Measurements from ENCODE around the gene PDCD1LG2. TPM values are rescaled to one million over a fixed set of nuclear protein-coding genes. Genes with fewer than 3 reads are reported as not detected.
"Not testable (repeated sequence)": the region's sequence is repeated elsewhere in the genome, so short reads cannot be mapped to it uniquely, and the experiment has no call there.

The PDCD1LG2 gene
- total RNA-seq, 1 experiment from 2014 or later = 1.1 TPM

DNA sequence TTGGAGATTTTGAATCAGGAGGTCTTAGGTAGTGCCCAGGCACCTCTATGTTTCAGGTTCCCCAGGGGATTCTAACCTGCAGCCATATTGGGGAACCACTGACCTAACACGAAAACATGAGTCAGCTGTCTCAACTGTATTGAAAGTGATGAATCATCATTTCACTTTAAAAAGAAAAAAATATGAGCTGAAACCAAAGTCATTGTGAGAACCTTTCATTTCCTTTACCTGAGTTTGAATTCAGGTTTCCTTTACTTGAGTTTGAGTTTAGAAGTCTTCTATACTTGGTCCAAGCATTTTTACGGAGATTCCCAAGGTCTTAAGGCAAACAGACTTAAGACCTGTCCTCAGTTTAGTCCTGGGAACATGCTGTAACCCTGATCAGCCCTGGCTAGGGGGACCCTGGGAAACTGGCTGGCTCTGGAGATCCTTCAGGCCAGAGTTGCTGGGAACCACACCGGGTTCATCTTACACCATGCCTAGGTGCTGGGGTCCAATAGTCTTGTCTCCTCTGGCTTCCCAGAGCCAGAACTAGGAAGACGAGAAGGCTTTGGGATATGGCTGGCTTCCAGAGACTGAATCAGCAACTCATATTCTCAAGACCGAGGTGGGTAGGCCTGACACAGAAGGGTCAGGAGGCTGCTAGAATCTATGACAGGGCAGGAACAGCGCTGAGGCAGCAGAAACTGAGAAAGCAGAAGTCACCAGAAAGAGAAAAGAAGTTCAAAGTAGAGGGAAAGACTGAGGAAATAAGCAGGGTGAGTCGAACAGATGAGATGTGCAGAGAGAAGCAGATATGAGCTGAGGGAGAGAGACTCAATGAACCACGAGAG lies 16.4 kb upstream of the PDCD1LG2 start:
- peak; percentile 57 for DNase-seq (ENCODE audit: low spot score)

DNA sequence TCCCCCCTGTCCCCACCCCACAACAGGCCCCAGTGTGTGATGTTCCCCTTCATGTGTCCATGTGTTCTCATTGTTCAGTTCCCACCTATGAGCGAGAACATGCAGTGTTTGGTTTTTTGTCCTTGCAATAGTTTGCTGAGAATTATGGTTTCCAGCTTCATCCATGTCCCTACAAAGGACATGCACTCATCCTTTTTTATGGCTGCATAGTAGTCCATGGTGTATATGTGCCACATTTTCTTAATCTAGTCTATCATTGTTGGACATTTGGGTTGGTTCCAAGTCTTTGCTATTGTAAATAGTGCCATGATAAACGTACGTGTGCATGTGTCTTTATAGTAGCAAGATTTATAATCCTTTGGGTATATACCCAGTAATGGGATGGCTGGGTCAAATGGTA lies 15.6 kb upstream of the PDCD1LG2 start:
- not testable (repeated sequence) for DNase-seq (ENCODE audit: low spot score)

DNA sequence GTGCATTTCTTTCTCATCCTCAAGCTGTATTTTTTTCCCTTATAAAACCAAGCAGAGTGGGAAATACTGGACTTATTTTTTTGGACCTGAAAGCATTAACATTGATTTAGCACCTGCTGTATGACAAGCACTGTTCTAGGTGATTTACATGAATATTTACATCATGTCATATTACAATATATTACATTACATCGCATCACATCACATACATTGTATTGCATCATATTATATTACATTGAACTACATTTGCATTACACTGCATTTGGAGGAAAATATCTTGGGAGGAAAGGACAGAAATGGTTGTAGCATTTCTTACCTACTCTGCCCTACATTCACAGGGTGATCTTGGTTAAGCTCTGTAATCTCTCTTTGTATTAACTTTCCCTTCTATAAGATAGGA lies 11.2 kb upstream of the PDCD1LG2 start:
- no peak for DNase-seq (ENCODE audit: low spot score)

GRCh38 chr9:5499889-5500398 lies 10.4 kb upstream of the PDCD1LG2 start:
- peak; percentile 48 for DNase-seq (ENCODE audit: low spot score)

DNA sequence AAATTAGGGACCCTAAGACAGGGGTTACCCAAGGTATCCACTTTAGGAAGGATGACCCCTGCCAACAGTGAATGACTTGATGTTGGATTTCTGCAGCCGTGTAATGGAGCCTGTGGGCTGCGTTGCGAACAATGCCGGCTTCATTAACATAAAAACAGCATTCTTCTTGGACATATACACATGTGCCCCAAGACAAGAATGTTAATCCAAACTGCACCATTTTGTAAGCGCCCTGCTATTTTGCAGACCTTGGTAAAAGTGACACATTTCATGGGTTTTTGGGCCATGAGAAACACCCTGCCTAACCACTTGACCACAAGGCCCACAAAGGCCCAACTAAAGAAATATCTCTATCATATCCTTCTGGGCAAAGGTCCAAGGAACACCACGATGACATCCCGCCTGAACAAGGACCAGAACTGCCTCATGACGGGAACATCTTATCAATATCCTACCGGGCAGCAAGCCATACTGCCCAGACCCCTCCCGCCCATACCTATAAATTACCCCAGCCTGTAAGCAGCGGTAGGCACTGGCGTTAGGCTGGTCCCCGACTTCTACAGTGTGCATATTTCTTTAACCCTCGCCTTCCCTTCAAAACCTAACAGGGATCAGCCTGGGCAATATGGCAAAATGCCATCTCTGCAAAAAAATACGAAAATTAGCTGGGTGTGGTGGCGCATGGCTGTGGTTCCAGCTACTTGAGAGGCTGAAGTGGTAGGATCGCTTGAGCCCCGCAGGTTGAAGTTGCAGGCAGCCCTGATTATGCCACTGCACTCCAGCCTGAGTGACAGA lies 9.7 kb upstream of the PDCD1LG2 start:
- DNase-seq (ENCODE audit: low spot score) = peak; percentile 74

GRCh38 chr9:5502553-5502952 lies 7.8 kb upstream of the PDCD1LG2 start:
- DNase-seq (ENCODE audit: low spot score) = no peak

DNA sequence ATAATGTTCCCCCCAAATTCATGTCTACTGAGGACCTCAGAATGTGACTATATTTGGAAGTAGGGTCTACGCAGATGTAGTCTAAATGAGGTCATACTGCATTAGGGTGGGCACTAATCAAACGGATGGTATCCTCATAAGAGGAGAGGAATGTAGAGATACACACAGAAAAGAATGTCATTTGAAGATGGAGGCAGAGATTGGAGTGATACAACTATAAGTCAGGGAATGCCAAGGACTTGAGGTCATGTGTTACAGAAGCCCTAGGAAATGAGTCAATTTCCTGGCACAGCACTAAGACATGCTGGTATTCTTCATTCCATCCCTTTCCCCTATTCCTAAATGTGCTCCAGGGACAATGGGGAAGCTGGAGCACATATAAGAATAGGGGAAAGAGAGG lies 758 bp upstream of the PDCD1LG2 start:
- peak; percentile 97 for DNase-seq (ENCODE audit: low spot score)

DNA sequence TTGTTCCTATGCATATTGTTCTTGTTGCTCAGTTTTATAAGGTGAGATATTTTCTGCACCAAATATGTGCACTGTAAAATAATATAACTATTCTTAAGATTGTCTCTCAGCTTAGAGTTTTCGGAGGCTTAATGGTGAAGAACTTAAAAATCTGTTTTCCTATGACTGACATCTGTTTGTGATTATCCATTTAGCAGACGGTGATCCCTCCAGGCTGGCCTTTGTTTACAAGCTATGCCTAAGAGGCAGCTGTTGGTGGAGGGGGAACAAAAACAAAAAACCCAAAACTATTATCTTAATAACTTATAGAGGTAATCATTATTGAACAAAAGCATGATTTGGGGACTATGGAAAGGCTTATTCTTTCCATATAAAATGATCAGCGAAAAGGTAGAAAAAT lies 658 bp downstream of the PDCD1LG2 start:
- no peak for DNase-seq (ENCODE audit: low spot score)

GRCh38 chr9:5511476-5511875 lies 1.1 kb downstream of the PDCD1LG2 start:
- DNase-seq (ENCODE audit: low spot score) = no peak

- DNase-seq (ENCODE audit: low spot score) = no peak
Measured at GRCh38 chr9:5511935-5512580, 1.7 kb downstream of the PDCD1LG2 start.

DNA sequence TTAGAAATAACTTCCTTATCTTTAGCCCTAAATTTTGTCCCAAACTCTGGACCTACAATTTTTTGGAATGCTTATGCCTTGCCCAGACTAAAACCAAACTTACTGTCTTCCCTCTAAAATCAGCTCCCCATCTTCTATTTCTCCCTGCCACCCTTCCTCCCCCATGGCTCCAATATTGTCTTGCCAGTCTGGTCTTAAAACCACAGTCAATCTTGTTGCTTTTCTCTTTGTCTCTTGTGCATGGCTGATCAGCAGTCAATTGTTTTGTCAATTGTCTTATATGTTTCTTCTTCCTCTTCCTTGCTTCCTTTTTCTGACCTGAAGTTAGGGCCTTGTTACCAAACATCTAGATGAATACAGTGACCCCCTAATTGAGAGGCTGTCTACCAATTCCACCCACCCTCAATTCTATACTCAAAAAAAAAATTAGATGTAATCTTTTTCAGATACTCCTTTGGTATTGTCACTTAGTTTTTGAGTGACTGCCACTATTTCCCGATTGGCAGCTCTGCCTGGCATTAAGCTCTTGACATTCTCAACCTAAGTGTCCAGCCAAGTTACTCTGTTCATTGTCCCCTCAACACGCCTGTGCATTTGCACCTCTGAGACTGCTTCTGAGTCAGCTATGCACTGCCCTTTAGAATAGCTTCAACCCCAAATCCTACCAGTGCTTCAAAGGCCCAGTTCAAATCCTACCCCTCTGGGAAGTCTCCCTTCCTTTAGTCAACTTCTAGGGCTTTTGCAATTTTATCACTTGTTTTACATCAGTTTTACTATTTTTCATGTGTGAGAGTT lies 2.5 kb downstream of the PDCD1LG2 start:
- no peak for DNase-seq (ENCODE audit: low spot score)

DNA sequence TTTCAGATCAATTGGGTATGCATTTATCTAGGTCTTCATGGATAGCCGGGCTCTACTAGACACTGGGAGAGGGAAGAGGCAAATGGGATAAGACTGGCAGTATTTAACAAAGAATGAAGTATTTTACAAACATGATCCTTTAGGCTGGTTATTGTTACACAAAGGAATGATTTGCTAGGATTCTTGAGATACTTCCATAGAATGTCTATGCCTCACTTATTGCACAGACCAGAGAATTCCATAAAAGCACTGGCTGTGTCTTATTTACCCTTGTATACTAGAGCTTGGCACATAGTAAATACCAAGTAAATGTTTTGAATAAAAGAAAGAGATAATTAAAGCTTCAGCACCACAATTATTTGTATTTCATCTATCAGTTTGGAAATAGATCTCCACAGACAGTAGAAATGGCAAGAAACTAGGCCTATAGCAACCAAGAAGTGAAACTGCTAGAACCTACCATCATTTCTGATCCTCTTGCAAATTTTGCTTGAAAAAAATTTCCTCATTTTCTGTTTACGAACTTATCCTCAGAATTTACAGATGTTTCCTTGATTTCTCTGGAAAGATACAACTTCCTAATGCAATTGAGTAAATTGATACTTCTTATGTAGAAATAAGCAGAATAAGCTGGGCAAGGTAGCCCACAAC lies 3.8 kb downstream of the PDCD1LG2 start:
- no peak for DNase-seq (ENCODE audit: low spot score)

- peak; percentile 52 for DNase-seq (ENCODE audit: low spot score)
Measured at GRCh38 chr9:5514617-5515260, 4.4 kb downstream of the PDCD1LG2 start.

- DNase-seq (ENCODE audit: low spot score) = peak; percentile 47
Measured at GRCh38 chr9:5515261-5515650, 4.9 kb downstream of the PDCD1LG2 start.

DNA sequence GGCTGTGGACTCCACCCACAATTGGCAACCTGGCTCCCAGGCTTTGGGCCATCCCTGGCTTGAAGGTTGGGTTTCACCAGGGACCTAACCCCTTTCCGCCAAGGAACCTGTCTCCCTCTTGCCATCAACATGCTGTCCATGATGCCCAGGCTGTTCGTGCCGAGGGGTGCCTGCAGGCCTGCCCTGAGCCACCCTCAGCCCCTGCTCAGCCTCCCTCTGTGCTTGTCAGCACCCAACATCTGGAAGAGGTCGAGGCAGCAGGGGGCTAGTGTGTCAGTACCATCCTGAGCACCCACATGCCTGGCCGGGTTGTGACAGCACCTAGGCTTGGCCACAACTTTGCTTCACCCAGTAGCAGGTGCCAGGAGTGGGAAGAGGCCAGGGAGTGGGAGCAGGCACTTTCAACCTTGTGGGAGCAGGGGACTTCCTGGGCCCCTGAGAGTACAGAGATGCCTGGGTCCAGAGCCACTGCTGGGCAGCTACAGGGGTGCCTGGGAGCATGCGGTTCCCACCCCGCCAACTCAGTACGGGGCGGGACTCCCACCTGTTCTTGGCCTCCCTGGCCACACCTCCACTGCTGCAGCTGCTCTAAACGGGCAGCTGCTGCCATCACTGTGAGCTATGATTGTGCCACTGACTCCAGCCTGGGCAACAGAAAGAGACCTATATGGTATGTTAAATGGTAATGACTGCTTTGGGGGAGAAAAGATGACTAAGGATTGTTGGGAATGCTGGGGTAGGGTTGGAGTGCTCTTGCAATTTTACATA lies 6.3 kb downstream of the PDCD1LG2 start:
- DNase-seq (ENCODE audit: low spot score) = no peak

DNA sequence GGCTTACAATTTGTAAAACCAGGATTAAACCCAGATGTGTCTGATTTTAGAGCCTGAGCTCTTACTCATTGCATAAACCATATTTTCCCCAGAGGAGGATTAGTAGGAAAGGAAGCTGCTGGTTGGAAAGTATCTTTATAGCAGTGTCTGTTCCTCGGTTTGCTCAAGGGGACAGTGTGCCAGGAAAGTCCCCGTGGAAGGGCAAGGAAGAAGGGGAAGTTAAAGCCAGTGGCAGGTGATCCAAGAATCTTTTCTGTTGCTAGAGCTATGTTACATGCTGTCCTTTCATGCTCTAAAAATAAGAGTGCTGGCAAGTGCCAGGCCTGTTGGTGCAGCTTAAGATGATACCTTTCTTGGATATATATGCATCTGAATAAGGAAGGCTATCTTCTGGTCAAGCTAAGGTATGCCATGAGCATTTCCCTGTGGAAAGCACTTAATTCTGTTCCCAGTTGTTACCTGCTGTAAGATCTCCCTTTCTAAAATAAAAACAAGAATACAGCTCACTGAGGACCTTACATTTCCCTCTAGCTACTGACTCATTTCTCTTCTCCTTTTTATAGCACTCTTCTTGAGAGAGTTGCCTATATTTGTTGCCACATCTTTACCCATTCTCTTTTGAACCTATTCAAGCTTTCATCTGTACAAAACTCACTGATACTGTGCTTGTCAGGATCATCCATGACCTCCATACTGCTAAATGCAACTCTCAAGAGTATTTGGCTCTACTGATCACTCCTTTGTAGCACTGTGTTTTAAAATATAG lies 8.0 kb downstream of the PDCD1LG2 start:
- no peak for DNase-seq (ENCODE audit: low spot score)

- no peak for DNase-seq (ENCODE audit: low spot score)
Measured at GRCh38 chr9:5518937-5519319, 8.6 kb downstream of the PDCD1LG2 start.

- no peak for DNase-seq (ENCODE audit: low spot score)
Measured at GRCh38 chr9:5524090-5524489, 13.8 kb downstream of the PDCD1LG2 start.

- DNase-seq (ENCODE audit: low spot score) = peak; percentile 36
Measured at GRCh38 chr9:5529683-5530221, 19.4 kb downstream of the PDCD1LG2 start.
